Choroid plexus epithelial cell (primary cell): Measurements from ENCODE around the gene SMCO3.

Experiments used
- DNase-seq: peaks from one replicate; pipeline ENCODE4 v3.0.0-alpha.2; 2010; ENCODE audit warnings: low read depth
- H3K4me3 ChIP-seq: 2 replicates; pipeline ENCODE4 v1.5.1; 2011; ENCODE audit warnings: low read depth, mild to moderate bottlenecking, control low read depth, low read length, moderate library complexity
- TF ChIP-seq, protein P1 (sequence below): conservative IDR thresholded peaks from 2 replicates; pipeline ENCODE4 v1.5.1; 2011; ENCODE audit warnings: low read depth, mild to moderate bottlenecking, control low read depth, inconsistent platforms, low read length, moderate library complexity

The SMCO3 gene

GRCh38 chr12:14841761-14842160, 27.8 kb upstream of the SMCO3 start:
- no peak overlapping the region for H3K4me3 ChIP-seq
- TF ChIP-seq, protein P1, sequence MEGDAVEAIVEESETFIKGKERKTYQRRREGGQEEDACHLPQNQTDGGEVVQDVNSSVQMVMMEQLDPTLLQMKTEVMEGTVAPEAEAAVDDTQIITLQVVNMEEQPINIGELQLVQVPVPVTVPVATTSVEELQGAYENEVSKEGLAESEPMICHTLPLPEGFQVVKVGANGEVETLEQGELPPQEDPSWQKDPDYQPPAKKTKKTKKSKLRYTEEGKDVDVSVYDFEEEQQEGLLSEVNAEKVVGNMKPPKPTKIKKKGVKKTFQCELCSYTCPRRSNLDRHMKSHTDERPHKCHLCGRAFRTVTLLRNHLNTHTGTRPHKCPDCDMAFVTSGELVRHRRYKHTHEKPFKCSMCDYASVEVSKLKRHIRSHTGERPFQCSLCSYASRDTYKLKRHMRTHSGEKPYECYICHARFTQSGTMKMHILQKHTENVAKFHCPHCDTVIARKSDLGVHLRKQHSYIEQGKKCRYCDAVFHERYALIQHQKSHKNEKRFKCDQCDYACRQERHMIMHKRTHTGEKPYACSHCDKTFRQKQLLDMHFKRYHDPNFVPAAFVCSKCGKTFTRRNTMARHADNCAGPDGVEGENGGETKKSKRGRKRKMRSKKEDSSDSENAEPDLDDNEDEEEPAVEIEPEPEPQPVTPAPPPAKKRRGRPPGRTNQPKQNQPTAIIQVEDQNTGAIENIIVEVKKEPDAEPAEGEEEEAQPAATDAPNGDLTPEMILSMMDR: no peak
- peak; percentile 53 for DNase-seq

GRCh38 chr12:14840616-14841015, 26.6 kb upstream of the SMCO3 start:
- TF ChIP-seq, protein P1: no peak

DNA sequence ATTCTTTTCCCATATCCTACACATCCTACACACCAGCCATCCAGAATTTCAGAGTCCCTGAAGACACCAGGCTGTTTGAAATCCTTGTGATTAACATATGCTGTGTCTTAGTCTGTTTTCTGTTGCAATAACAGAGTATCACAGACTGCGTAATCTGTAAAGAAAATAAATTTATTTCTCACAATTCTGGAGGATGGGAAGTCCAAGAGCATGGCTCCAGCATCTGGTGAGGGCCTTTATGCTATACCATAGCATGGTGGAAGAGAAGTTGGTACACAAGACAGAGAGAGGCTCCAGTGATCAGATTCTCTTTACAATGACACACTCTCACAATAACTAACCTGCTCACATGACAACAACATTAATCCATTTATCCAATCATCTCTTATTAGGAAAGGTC, 25.3 kb upstream of the SMCO3 start:
- DNase-seq: no peak
- no peak overlapping the region for H3K4me3 ChIP-seq
- TF ChIP-seq, protein P1: no peak

More at GRCh38 chr12:14840616-14841015, 26.6 kb upstream of the SMCO3 start:
- DNase-seq: no peak
- H3K4me3 ChIP-seq: no peak overlapping the region

DNA sequence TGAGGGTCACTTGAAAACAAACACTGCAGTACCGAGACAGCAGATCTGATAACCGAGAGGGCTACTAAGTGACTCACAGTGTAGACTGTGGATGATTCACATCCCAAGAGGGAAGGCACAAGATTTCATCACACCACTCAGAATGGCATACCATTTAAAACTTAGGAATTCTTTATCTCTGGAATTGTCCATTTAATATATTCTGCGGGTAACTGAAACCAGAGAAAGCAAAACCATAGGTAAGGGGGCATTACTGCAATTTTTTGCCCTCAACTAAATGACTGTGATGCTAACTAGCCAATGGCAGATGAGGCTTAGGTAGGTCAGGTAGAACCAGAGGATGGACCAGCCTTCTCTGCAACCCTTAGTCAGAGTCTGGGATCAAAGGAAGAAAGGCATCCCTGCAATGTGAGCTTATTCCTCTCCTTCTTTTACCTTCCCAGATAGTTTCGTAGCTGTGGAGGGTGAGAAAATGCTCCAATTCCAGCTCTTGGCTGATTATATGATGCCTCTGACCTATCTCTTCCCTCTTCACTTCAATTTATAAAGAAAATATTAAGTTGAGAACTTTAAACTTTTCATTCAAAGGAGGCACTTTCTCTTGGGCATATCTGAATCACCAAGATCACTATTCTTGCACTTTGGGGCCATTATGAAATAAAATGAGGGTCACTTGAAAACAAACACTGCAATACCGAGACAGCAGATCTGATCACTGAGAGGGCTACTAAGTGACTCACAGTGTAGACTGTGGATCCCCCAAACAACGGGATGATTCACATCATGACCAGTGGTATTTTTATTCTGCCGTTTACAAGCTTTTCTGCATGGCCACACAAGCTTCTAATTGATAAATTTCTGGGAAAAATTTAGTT, 22.6 kb upstream of the SMCO3 start:
- TF ChIP-seq, protein P1: no peak
- DNase-seq: peak; percentile 89
- H3K4me3 ChIP-seq: no peak overlapping the region

- no peak overlapping the region for H3K4me3 ChIP-seq
- DNase-seq: peak; percentile 44
- TF ChIP-seq, protein P1: no peak
Measured at GRCh38 chr12:14834509-14834908, 20.5 kb upstream of the SMCO3 start.

DNA sequence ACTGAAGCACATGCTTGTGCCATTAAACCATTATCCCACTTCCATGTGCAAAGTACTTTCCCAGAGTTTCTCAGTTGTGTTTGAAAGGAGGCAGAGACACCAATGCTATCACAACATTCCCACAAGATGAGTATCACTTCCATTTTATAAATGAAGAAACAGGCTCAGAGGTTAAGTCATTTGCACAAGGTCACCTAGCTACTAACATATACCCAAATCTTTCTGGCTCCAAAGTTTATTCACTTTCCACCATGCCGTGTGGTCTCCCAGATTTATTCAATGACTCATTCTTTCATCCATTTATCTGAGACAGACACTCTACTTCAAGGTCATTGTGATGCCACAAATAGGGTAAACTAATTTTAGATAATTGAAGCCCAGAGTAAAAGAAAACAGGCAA, 20.0 kb upstream of the SMCO3 start:
- no peak overlapping the region for H3K4me3 ChIP-seq
- TF ChIP-seq, protein P1: no peak
- DNase-seq: no peak

DNA sequence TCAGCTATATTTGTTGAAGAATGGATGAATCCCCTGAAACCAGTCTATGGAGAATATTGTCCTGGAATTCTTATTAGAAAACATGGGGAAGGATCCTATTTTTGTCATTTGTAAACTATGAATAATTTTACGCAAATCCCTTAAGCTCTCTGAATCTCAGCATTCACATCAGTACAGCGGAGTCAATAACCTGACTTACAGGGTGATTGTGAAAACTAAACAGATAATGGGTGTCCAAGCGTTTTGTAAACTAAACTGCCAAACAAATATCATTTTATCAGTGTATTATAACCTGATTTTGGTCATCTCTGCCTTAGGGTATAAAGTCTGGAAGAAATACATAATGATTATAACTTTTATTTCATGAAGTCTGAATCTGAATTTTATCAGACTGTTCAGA, 19.4 kb upstream of the SMCO3 start:
- DNase-seq: no peak
- TF ChIP-seq, protein P1: no peak
- no peak overlapping the region for H3K4me3 ChIP-seq
